ENCODE results near the gene OR5K4. TPM values are rescaled to one million over a fixed set of nuclear protein-coding genes. Genes with fewer than 3 reads are reported as not detected.

Gene OR5K4
- total and polyA plus RNA-seq, 10 of the 15 experiments (the other 5 are each of a cell fraction or from before 2014, with no cell fraction given): 2.1 TPM; not detected in 9

GRCh38 chr3:98339031-98339430, 14.6 kb upstream of the OR5K4 start (continued):
- no peak for TF ChIP-seq ATF2 (IDR thresholded peaks at IDR 0.05; ENCODE audit: low read length)
- TF ChIP-seq NFXL1 (IDR thresholded peaks at IDR 0.05; ENCODE audit: borderline replicate concordance): no peak
- no peak for TF ChIP-seq POLR2AphosphoS5 (IDR thresholded peaks at IDR 0.05; ENCODE audit: low read length)
- no peak for TF ChIP-seq NKRF (conservative IDR thresholded peaks at IDR 0.05)
- no peak for TF ChIP-seq RAD21 (IDR thresholded peaks at IDR 0.05; ENCODE audit: insufficient read depth, low read depth, low read length)

GRCh38 chr3:98341758-98342157, 11.9 kb upstream of the OR5K4 start:
- ChIA-PET RAD21 (ENCODE audit: unreplicated experiment) (interaction anchor here (3.4 kb wide), 1 partner anchor 302 kb away, joined by 24 read pairs; no protein-coding TSS in a partner anchor), POLR2A (no interaction called here), CTCF (interaction anchor here (1.3 to 4.7 kb wide), 7 partner anchors 9 to 302 kb away, joined by 4 to 44 read pairs (median 18); no protein-coding TSS in a partner anchor), SMC1A (ENCODE audit: uncharacterized antibody, unreplicated experiment) (interaction anchor here (0.8 to 2.7 kb wide), 5 partner anchors 8 to 302 kb away, joined by 3 to 9 read pairs (median 3); no protein-coding TSS in a partner anchor)
- H3K27ac ChIP-seq (ENCODE audit: control insufficient read depth, insufficient read depth): no peak overlapping the region
- H3K4me1 ChIP-seq (ENCODE audit: control insufficient read depth, insufficient read depth, low read length): no peaks in the 10 kb centered on the region
- no peaks in the 10 kb centered on the region for H4K20me1 ChIP-seq (ENCODE audit: control insufficient read depth, insufficient read depth)
- no peak for ATAC-seq
- no peaks in the 10 kb centered on the region for H3K27me3 ChIP-seq (replicated peaks in 1 of 2; ENCODE audit: control insufficient read depth in 2 of 2, insufficient read depth in 2 of 2, low read length in 1 of 2)
- no peaks in the 10 kb centered on the region for H3K36me3 ChIP-seq (ENCODE audit: control insufficient read depth in 2 of 2, insufficient read depth in 2 of 2, low read length in 1 of 2)
- no TSS peak for BruUV-seq (replicated peaks)
- in situ Hi-C loops (cut with MboI) (loop anchor here (25.0 kb wide), 1 partner anchor 471 kb away; no protein-coding TSS in a partner anchor), intact Hi-C loops (cut with micrococcal nuclease; ENCODE audit: unreplicated experiment) (loop anchor here (5.0 to 10.0 kb wide), 2 partner anchors 236 to 473 kb away; no protein-coding TSS in a partner anchor)
- no peak overlapping the region for H3K4me2 ChIP-seq (ENCODE audit: control insufficient read depth, insufficient read depth)
- no peak overlapping the region for H3K4me3 ChIP-seq
- H3K9me3 ChIP-seq (replicated peaks; ENCODE audit: control insufficient read depth, insufficient read depth, low read length): no peaks in the 10 kb centered on the region; the same call in 2 of the 3 replicates
- H3K9ac ChIP-seq (ENCODE audit: control insufficient read depth, insufficient read depth, low read length): no peak overlapping the region
- no peak for TF ChIP-seq NR2C1 (IDR thresholded peaks at IDR 0.05)
- TF ChIP-seq PBX3 (IDR thresholded peaks at IDR 0.05; ENCODE audit: insufficient replicate concordance, low read depth, low read length): no peak
- no peak for TF ChIP-seq ZNF622 (IDR thresholded peaks at IDR 0.05)
- DNase-seq (ENCODE audit: low read depth, low spot score): no peak
- H3K79me2 ChIP-seq (ENCODE audit: control insufficient read depth, insufficient read depth, low read length): no peaks in the 10 kb centered on the region
- no peak overlapping the region for H2AFZ ChIP-seq (ENCODE audit: control insufficient read depth, low read depth, low read length)
- WGBS (ENCODE audit: insufficient coverage, insufficient replicate concordance, low lambda C conversion rate, missing lambda C conversion rate): 41% methylated on average over 6 of the region's 6 CpGs
- FAIRE-seq: no peak

All from GM12878 (cell line).